Hippocampal formation (tissue), 2 donors: ENCODE measurements around the gene CADM1.

Source experiments
- DNase-seq, 2 donors: peaks; one replicate each; lab custom pipeline; 2025; lab: John Stamatoyannopoulos, UW

The CADM1 gene

GRCh38 chr11:115279813-115280761 is 224.1 kb downstream of the CADM1 start:
- no peak for DNase-seq

- DNase-seq: no peak
Observed at GRCh38 chr11:115276799-115277198, 227.4 kb downstream of the CADM1 start.

- no peak for DNase-seq
Observed at GRCh38 chr11:115276191-115276590, 228.0 kb downstream of the CADM1 start.

- DNase-seq: no peak
Observed at GRCh38 chr11:115275045-115275444, 229.2 kb downstream of the CADM1 start.

GRCh38 chr11:115272925-115273324 is 231.3 kb downstream of the CADM1 start:
- DNase-seq: no peak

GRCh38 chr11:115271643-115272042 is 232.6 kb downstream of the CADM1 start:
- no peak for DNase-seq

- DNase-seq: no peak
Observed at GRCh38 chr11:115269191-115269950, 234.8 kb downstream of the CADM1 start.

- no peak for DNase-seq
Observed at GRCh38 chr11:115267871-115268270, 236.3 kb downstream of the CADM1 start.

- no peak for DNase-seq
Observed at GRCh38 chr11:115267238-115267781, 236.9 kb downstream of the CADM1 start.

- DNase-seq: no peak
Observed at GRCh38 chr11:115266066-115266639, 238.1 kb downstream of the CADM1 start.

- DNase-seq: no peak
Observed at GRCh38 chr11:115263799-115264656, 240.2 kb downstream of the CADM1 start.

GRCh38 chr11:115258216-115258615 is 246.0 kb downstream of the CADM1 start:
- DNase-seq: no peak

GRCh38 chr11:115257678-115258077 is 246.5 kb downstream of the CADM1 start:
- no peak for DNase-seq

- DNase-seq: no peak
Observed at GRCh38 chr11:115257270-115257669, 246.9 kb downstream of the CADM1 start.

- no peak for DNase-seq
Observed at GRCh38 chr11:115256397-115257197, 247.6 kb downstream of the CADM1 start.

- no peak for DNase-seq
Observed at GRCh38 chr11:115255006-115255762, 249.0 kb downstream of the CADM1 start.

GRCh38 chr11:115251126-115251525 is 253.1 kb downstream of the CADM1 start:
- no peak for DNase-seq

GRCh38 chr11:115249061-115249578 is 255.1 kb downstream of the CADM1 start:
- DNase-seq: no peak

- no peak for DNase-seq
Observed at GRCh38 chr11:115247953-115248352, 256.3 kb downstream of the CADM1 start.
